PFSK-1 (cell line): ENCODE results near the gene CNTF. TPM values are rescaled to one million over a fixed set of nuclear protein-coding genes. Genes with fewer than 3 reads are reported as not detected.

Experiments used
- FOXP2 ChIP-seq: optimal IDR thresholded peaks from 2 replicates; pipeline ENCODE3; 2011; ENCODE audit warnings: borderline replicate concordance, control low read depth, inconsistent platforms; ENCODE audit not compliant: insufficient read depth; ENCODE audit errors: extremely low read length, extremely low read depth
- POLR2AphosphoS5 ChIP-seq: IDR thresholded peaks from 2 replicates; pipeline ENCODE4 v1.6.1; 2012; ENCODE audit warnings: low read depth, mild to moderate bottlenecking, control low read depth, low read length, moderate library complexity
- REST ChIP-seq, 2 experiments: IDR thresholded peaks; 2 replicates each; pipeline versions ENCODE4 v1.6.1 to v1.8.0; 2011 to 2012; ENCODE audit warnings: low read depth in 2 of 2, low read length in 2 of 2, control low read depth in 1 of 2, inconsistent platforms in 1 of 2, mild to moderate bottlenecking in 1 of 2, moderate library complexity in 1 of 2; ENCODE audit not compliant: insufficient read depth in 1 of 2
- SIN3A ChIP-seq: IDR thresholded peaks from 2 replicates; pipeline ENCODE4 v1.6.1; 2012; ENCODE audit warnings: mild to moderate bottlenecking, low read length, moderate library complexity, borderline replicate concordance; ENCODE audit not compliant: insufficient read depth
- TAF1 ChIP-seq: IDR thresholded peaks from 2 replicates; pipeline ENCODE4 v1.6.1; 2012; ENCODE audit warnings: low read length, control low read depth, borderline replicate concordance; ENCODE audit not compliant: insufficient read depth
- polyA plus RNA-seq: library from polyadenylated mRNA; unstranded; fragments of >200 nt; gene quantifications from one replicate; pipeline ENCODE4 v1.2.1, GENCODE V29; 2012; ENCODE audit warnings: low read depth, missing spikeins; ENCODE audit not compliant: insufficient read length

CNTF gene
- polyA plus RNA-seq = 0.69 TPM

- TF ChIP-seq REST (IDR thresholded peaks at IDR 0.05; ENCODE audit: insufficient read depth in 1 of 2, low read depth in 2 of 2, low read length in 2 of 2) (no peak), FOXP2 (no peak), POLR2AphosphoS5 (no peak), SIN3A (no peak)
Measured at GRCh38 chr11:58622344-58622743, at the start of gene CNTF. Gene CNTF (plus strand): TSS chr11:58622665. CDS start chr11:58622753, 88 bp downstream.

- TF ChIP-seq SIN3A (no peak), TAF1 (no peak), POLR2AphosphoS5 (no peak), REST (IDR thresholded peaks at IDR 0.05; ENCODE audit: insufficient read depth in 1 of 2, low read depth in 2 of 2, low read length in 2 of 2) (no peak), FOXP2 (no peak)
Measured at GRCh38 chr11:58573451-58574104, 48.9 kb upstream of the CNTF start.

GRCh38 chr11:58574881-58575280 is 47.6 kb upstream of the CNTF start:
- TF ChIP-seq POLR2AphosphoS5 (no peak), SIN3A (no peak)

GRCh38 chr11:58575377-58576020 is 47.0 kb upstream of the CNTF start, which contains the start of gene LPXN:
Gene LPXN (minus strand): TSS chr11:58575856. CDS start chr11:58575772, 84 bp downstream.
- no peak for TF ChIP-seq POLR2AphosphoS5
- no peak for TF ChIP-seq SIN3A
- no peak for TF ChIP-seq TAF1
- no peak for TF ChIP-seq FOXP2
- no peak for TF ChIP-seq REST (IDR thresholded peaks at IDR 0.05; ENCODE audit: insufficient read depth in 1 of 2, low read depth in 2 of 2, low read length in 2 of 2)

GRCh38 chr11:58576887-58577471 is 45.5 kb upstream of the CNTF start:
- no peak for TF ChIP-seq TAF1
- TF ChIP-seq FOXP2 = no peak
- TF ChIP-seq REST (IDR thresholded peaks at IDR 0.05; ENCODE audit: insufficient read depth in 1 of 2, low read depth in 2 of 2, low read length in 2 of 2) = no peak
